CD4-positive, alpha-beta T cell treated with Interleukin-21 for 1 hour (primary cell): ENCODE data around the gene CUL3.
A peak's percentile ranks its signal among the peaks of the same experiment; 100 is the strongest.
"Not testable (repeated sequence)": the region's sequence is repeated elsewhere in the genome, so short reads cannot be mapped to it uniquely, and the experiment has no call there.

Experiments
- DNase-seq: peaks from one replicate; pipeline ENCODE4 v3.0.0-alpha.2; 2020

Gene CUL3

DNA sequence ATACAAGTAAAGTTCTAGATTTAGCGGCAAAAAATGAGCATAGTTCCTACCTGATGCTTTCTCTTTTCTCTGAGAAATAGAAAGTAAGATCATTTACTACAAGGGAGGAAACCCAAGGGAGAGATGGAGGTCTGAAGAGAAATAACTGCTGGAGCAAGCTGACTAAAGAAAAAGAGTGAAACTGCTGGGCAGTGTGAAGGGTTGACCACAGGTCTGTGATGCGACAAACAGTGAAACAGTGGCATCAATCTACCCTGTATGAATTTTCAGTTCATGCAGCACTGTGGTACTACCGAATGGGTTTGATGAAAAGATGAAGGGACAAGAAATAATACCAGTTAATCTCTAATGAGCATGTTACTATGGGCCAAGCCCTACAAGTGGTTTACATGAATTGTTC is 52.2 kb downstream of the CUL3 start:
- no peak for DNase-seq

- DNase-seq = no peak
Measured at GRCh38 chr2:224532441-224532840, 52.7 kb downstream of the CUL3 start.

GRCh38 chr2:224528171-224528570 is 57.0 kb downstream of the CUL3 start:
- no peak for DNase-seq

DNA sequence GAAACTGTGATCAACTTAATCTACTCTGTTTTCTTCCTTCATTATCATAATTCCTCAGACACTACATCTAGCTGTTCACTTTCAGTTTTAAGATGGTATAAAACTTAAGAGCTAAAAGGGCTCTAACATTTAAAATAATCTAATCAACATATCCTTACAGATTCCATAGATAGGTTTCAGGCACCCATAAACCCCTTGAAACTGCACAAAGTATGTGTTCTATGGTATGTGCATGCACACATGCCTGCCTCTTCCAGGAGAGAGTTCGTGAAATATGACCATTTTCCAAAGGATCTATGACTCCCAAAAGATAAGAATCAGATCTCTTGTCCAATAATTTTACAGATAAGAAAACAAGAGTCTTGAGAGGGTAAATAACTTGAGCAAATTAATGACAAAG is 59.4 kb downstream of the CUL3 start:
- DNase-seq = no peak

GRCh38 chr2:224524657-224525056 is 60.5 kb downstream of the CUL3 start:
- peak; percentile 24 for DNase-seq

DNA sequence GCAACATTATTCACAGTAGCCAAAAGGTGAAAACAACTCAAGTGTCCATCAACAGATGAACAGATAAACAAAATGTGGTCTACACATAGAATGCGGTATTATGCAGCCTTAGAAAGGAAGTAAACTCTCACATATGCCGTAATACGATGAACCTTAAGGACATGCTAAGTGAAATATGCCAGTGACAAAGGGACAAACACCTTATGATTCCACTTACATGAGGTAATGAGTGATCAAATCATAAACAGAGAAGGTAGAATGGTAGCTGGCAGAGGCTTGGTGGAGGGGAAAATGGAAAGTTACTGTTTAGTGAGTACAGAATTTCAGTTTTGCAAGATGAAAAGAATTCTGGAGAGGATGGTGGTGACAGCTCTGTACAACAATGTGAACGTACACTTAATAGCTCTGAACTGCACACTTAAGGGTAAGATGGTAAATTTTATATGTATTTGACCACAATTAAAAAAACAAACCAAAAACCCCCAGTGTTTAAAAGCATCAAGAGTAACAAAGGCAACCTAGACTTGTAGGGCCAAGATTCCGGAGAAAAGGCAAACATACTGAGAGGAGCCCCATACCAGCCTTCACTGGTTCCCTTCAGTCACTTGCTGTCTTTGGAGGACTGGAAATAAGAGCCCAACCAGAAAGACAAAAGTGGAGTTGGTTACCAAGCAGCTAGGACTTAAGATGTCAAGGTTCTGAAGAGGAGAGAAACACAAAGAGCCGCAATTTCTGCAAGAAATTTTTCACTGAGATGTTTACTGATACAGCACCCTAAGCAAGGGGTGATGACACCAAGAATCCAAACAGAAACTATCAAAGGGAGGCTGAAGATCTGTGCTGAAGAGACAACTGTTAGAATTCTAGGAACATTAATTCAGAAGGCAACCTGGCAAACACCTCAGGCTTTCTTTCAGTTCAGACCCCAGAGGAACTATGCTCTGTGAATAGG is 61.3 kb downstream of the CUL3 start:
- peak; percentile 31 for DNase-seq

DNA sequence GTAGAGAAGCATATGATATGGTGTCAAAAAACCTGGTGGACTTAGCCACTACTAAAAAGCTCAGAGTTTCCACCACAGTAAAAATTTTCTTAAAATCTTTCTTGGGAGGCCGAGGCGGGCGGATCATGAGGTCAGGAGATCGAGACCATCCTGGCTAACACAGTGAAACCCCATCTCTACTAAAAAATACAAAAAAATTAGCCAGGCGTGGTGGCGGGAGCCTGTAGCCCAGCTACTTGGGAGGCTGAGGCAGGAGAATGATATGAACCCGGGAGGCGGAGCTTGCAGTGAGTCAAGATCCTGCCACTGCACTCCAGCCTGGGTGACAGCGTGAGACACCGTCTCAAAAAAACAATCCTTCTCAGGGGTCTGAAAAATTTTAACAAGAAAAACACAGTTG is 62.7 kb downstream of the CUL3 start:
- not testable (repeated sequence) for DNase-seq

GRCh38 chr2:224520064-224520463 is 65.1 kb downstream of the CUL3 start:
- DNase-seq = no peak

- no peak for DNase-seq
Measured at GRCh38 chr2:224518806-224519580, 66.2 kb downstream of the CUL3 start.

DNA sequence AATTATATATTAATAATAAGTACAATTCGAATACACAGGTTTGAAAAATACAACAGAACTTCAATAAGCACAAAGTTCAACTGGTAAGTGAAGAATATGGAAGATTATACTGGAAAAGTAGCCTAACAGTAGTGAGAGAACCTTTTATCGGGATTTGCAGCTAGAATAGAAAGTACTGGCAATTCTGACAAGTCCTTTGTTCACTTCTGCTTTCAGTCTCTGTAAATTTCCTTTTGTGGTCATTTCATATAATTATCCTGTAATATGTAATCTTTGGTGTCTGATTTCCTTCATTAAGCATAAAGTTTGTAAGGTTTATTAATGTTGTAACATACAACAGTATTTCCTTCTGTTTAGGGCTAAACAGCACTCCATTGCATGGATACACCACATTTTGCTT is 67.2 kb downstream of the CUL3 start:
- DNase-seq = no peak

- not testable (repeated sequence) for DNase-seq
Measured at GRCh38 chr2:224516393-224516792, 68.8 kb downstream of the CUL3 start.

DNA sequence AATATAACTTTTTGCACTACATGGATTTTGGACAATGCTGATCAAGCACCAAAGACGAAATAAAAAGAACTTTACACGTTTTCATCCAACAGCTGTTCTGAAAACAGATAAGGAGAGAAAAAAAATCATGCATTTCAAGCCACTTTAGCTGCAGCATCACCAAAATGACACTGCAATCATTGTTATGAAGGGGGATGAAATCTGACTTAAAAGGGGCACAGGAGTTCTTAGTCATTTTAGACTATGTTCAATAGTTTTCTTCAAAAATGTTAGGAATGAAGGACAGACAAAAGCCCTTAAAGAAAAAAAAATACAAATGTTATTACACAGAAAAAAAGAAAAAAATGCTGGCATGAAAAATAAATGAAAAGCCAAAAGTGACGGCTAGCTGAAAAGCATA is 71.2 kb downstream of the CUL3 start:
- no peak for DNase-seq

DNA sequence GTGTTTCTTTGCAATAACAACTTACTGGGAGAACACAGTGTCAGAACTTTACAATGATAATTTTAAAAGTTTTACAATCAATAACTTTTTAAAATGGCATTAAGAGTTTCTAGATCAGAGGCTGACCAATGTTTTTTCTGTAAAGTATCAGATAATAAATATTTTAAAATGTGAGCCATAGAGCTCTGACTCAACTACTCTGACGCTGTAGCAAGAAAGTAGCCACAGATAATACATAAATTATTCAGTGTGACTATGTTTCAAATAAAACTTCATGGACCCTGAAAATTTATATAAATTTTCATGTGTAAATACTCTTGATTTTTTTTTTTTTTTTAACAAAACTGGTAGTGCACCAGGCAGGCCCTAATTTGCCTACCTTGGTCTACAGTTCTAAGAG is 77.4 kb downstream of the CUL3 start:
- no peak for DNase-seq

- no peak for DNase-seq
Measured at GRCh38 chr2:224506494-224506893, 78.7 kb downstream of the CUL3 start.

DNA sequence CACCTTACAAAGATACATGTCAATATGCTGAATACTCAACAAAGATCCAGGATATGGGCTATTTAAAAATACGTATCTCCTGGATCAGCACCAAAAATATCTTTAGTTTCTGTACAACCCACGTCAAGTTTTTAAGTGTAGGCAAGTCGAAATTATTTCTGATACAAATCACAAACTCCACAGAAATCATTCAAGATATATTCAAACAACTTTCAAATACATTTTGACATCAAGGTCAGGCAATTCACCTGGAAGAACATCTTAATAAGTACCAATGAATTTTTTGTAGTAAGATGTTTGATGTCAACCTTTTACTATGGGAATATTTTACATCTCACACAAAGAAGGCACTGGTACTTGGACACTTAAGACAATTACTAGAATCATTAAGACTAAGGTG is 86.2 kb downstream of the CUL3 start:
- DNase-seq = no peak

DNA sequence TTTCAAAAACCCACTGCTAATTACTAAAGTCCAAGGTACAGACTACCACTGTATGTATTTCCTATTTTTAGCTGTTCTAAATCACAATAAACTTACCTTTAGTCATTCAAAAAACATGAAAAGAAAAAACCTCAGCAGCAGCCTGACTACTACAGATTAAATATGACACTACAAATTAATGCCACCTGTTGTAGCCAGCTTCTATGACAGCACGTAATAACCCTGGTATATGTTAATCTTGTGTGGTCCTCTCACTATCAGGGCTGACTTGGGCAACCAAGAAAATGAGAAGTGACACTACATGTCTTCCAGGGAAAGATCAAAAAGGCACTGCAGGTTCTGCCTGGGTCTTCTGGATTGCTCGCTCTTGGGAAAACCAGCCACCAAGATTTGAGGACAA is 92.6 kb downstream of the CUL3 start:
- DNase-seq = no peak

- not testable (repeated sequence) for DNase-seq
Measured at GRCh38 chr2:224487940-224488339, 97.2 kb downstream of the CUL3 start.

- DNase-seq = not testable (repeated sequence)
Measured at GRCh38 chr2:224485081-224486014, 99.8 kb downstream of the CUL3 start.

DNA sequence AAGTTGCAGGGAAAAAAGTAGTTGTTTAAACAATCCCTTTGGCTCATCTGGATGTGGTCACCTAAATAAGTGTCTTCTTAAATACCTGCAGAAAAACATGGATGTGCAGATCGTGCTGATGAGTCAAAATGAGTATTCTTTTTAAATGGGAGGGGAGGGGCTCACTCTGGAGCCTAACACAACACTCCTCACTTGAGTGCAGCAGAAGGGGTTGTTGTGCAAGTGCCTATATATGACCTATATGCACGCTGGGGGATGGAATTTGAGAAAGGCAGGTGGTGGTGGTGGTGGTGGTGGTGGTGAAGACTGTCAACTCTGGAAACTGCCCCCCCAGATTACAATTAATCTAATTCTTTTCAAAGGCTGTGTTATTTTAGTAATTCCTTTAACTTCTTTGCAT is 105.3 kb downstream of the CUL3 start:
- no peak for DNase-seq

- no peak for DNase-seq
Measured at GRCh38 chr2:224472827-224473226, 112.3 kb downstream of the CUL3 start.

GRCh38 chr2:224472137-224472536 is 113.0 kb downstream of the CUL3 start:
- DNase-seq = no peak

DNA sequence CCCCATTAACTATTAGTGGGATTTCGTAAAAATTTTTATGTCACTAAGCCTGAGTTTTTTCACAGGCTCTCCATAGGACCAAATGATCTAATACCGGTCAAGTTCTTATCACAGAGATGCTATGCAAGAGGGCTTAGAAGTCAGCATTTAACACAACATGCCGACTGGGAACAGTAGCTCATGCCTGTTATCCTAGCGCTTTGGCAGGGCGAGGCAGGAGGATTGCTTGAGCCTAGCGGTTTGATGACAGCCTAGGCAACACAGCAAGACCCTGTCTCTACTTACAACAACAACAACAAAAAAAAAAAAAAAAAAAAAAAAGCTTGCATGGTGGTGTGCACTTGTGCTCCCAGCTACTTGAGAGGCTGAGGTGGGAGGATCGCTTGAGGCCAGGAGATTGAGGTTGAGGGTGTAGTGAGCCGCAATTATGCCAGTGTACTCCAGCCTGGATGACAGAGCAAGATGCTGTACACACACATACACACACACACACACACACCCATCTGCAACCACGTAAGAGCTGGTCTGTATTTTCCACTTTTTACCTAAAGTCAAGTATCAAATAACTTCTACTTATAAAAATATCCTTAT is 115.7 kb downstream of the CUL3 start:
- no peak for DNase-seq
